HEK293 (cell line): Measurements from ENCODE around the gene CDH8.

ENCODE experiments used
- CTCF ChIA-PET: fragments of 350-600 bp; formaldehyde crosslinking; extraction: SDS; loops from one replicate; lab custom pipeline; 2021; ENCODE audit warnings: antibody characterized with exemption; lab: Yijun Ruan, JAX
- POLR2A ChIA-PET: fragments of 300-600 bp; formaldehyde crosslinking; extraction: SDS; loops from one replicate; lab custom pipeline; 2020; ENCODE audit warnings: antibody characterized with exemption, inconsistent platforms; lab: Yijun Ruan, JAX
- H3K27ac ChIP-seq: fragments of 200-500 bp; sonication (Bioruptor generic); 2 replicates; pipeline ENCODE4 v1.5.1; 2014; ENCODE audit warnings: low read depth, low read length, control low read depth, inconsistent platforms; ENCODE audit errors: extremely low read depth
- H3K36me3 ChIP-seq, 2 experiments: fragments of 200-500 bp in 1 of 2; sonication (Bioruptor generic) in 1 of 2; 1 replicate in 1 of 2; 2 replicates in 1 of 2; pipeline ENCODE4 v1.5.1; 2014 to 2017; ENCODE audit warnings: inconsistent platforms in 2 of 2, low read length in 2 of 2; ENCODE audit not compliant: control insufficient read depth in 2 of 2, insufficient read depth in 1 of 2
- H3K4me1 ChIP-seq: fragments of 200-500 bp; sonication (Bioruptor generic); 2 replicates; pipeline ENCODE4 v1.5.1; 2014; ENCODE audit warnings: mild to moderate bottlenecking, low read length, inconsistent platforms; ENCODE audit not compliant: control insufficient read depth, insufficient read depth
- H3K4me3 ChIP-seq: 2 replicates; pipeline ENCODE4 v1.5.1; 2011; ENCODE audit warnings: low read depth, mild to moderate bottlenecking, control low read depth, low read length, moderate library complexity
- H3K9me3 ChIP-seq: fragments of 200-500 bp; sonication (Bioruptor generic); 2 replicates; pipeline ENCODE4 v1.5.1; 2014; ENCODE audit warnings: low read depth, low read length, inconsistent platforms; ENCODE audit not compliant: control insufficient read depth, insufficient read depth
- PRDM2 ChIP-seq: fragments of 450-650 bp; formaldehyde crosslinking; IDR thresholded peaks from 2 replicates; pipeline ENCODE4 v1.5.1; 2016; ENCODE audit warnings: missing biosample characterization, missing genetic modification characterization, borderline replicate concordance
- REST ChIP-seq: fragments of 450-650 bp; formaldehyde crosslinking; IDR thresholded peaks from 2 replicates; pipeline ENCODE4 v1.5.1; 2016; ENCODE audit warnings: missing biosample characterization, missing genetic modification characterization
- SP7 ChIP-seq: fragments of 450-650 bp; formaldehyde crosslinking; IDR thresholded peaks from 2 replicates; pipeline ENCODE4 v1.5.1; 2016; ENCODE audit warnings: missing biosample characterization, missing genetic modification characterization
- ZBTB1 ChIP-seq: fragments of 450-650 bp; formaldehyde crosslinking; IDR thresholded peaks from 2 replicates; pipeline ENCODE4 v1.5.1; 2016; ENCODE audit warnings: missing biosample characterization, missing genetic modification characterization
- ZBTB7A ChIP-seq: fragments of 450-650 bp; formaldehyde crosslinking; IDR thresholded peaks from 2 replicates; pipeline ENCODE4 v1.5.1; 2016; ENCODE audit warnings: low read depth, missing biosample characterization, missing genetic modification characterization
- ZNF174 ChIP-seq: fragments of 450-650 bp; formaldehyde crosslinking; IDR thresholded peaks from 2 replicates; pipeline ENCODE4 v1.5.0; 2017; ENCODE audit warnings: missing biosample characterization, mild to moderate bottlenecking, missing genetic modification characterization
- ZNF23 ChIP-seq: fragments of 450-650 bp; formaldehyde crosslinking; IDR thresholded peaks from 2 replicates; pipeline ENCODE4 v1.5.1; 2016; ENCODE audit warnings: missing biosample characterization, missing genetic modification characterization, borderline replicate concordance
- ZNF26 ChIP-seq: fragments of 450-650 bp; formaldehyde crosslinking; IDR thresholded peaks from 2 replicates; pipeline ENCODE4 v1.5.1; 2016; ENCODE audit warnings: missing biosample characterization, missing genetic modification characterization
- ZNF302 ChIP-seq: fragments of 450-650 bp; formaldehyde crosslinking; IDR thresholded peaks from 2 replicates; pipeline ENCODE4 v1.5.1; 2016; ENCODE audit warnings: missing biosample characterization, missing genetic modification characterization, low read depth
- ZNF37A ChIP-seq: fragments of 450-650 bp; IDR thresholded peaks from 2 replicates; pipeline ENCODE4 v1.5.1; 2018; ENCODE audit warnings: missing biosample characterization, missing genetic modification characterization
- ZNF488 ChIP-seq: fragments of 450-650 bp; formaldehyde crosslinking; IDR thresholded peaks from 2 replicates; pipeline ENCODE4 v1.5.1; 2016; ENCODE audit warnings: missing biosample characterization, missing genetic modification characterization
- ZNF530 ChIP-seq: fragments of 450-650 bp; formaldehyde crosslinking; IDR thresholded peaks from 2 replicates; pipeline ENCODE4 v1.5.1; 2016; ENCODE audit warnings: low read depth, missing biosample characterization, missing genetic modification characterization
- ZNF544 ChIP-seq: fragments of 450-650 bp; formaldehyde crosslinking; IDR thresholded peaks from 2 replicates; pipeline ENCODE4 v1.5.0; 2017; ENCODE audit warnings: missing biosample characterization, missing genetic modification characterization
- ZNF561 ChIP-seq: fragments of 450-650 bp; IDR thresholded peaks from 2 replicates; pipeline ENCODE4 v1.5.1; 2018; ENCODE audit warnings: missing biosample characterization, missing genetic modification characterization, borderline replicate concordance
- ZNF624 ChIP-seq: fragments of 450-650 bp; formaldehyde crosslinking; IDR thresholded peaks from 2 replicates; pipeline ENCODE4 v1.5.1; 2017; ENCODE audit warnings: missing biosample characterization, missing genetic modification characterization
- ZNF645 ChIP-seq: fragments of 450-650 bp; formaldehyde crosslinking; IDR thresholded peaks from 2 replicates; pipeline ENCODE4; 2016; ENCODE audit warnings: missing biosample characterization, missing genetic modification characterization
- ZNF791 ChIP-seq: fragments of 450-650 bp; formaldehyde crosslinking; IDR thresholded peaks from 2 replicates; pipeline ENCODE4 v1.5.1; 2016; ENCODE audit warnings: missing biosample characterization, missing genetic modification characterization
- ZSCAN18 ChIP-seq: fragments of 450-650 bp; formaldehyde crosslinking; IDR thresholded peaks from 2 replicates; pipeline ENCODE4 v1.5.1; 2016; ENCODE audit warnings: missing biosample characterization, missing genetic modification characterization
- ZSCAN23 ChIP-seq: fragments of 450-650 bp; formaldehyde crosslinking; IDR thresholded peaks from 2 replicates; pipeline ENCODE4 v1.5.1; 2016; ENCODE audit warnings: missing biosample characterization, missing genetic modification characterization
- ZXDB ChIP-seq: fragments of 450-650 bp; formaldehyde crosslinking; IDR thresholded peaks from 2 replicates; pipeline ENCODE4 v1.5.1; 2016; ENCODE audit warnings: missing biosample characterization, missing genetic modification characterization

CDH8 gene

GRCh38 chr16:61945511-61945910 is 90.7 kb downstream of the CDH8 start:
- Histone ChIP-seq H3K27ac (no peak overlapping the region), H3K9me3 (no peaks in the 10 kb centered on the region), H3K36me3 (no peaks in the 10 kb centered on the region), H3K4me3 (no peak overlapping the region), H3K4me1 (no peaks in the 10 kb centered on the region)
- TF ChIP-seq ZBTB1 (no peak), ZNF645 (tag by site-specific recombination) (no peak), ZNF174 (tag by site-specific recombination) (no peak), ZNF544 (no peak), ZNF26 (no peak), ZNF624 (tag by site-specific recombination) (no peak)
- CTCF ChIA-PET: no interaction called here
- POLR2A ChIA-PET: no interaction called here

- Histone ChIP-seq H3K9me3 (no peaks in the 10 kb centered on the region), H3K27ac (no peak overlapping the region), H3K36me3 (no peaks in the 10 kb centered on the region), H3K4me3 (no peak overlapping the region), H3K4me1 (no peaks in the 10 kb centered on the region)
- ChIA-PET CTCF (no interaction called here), POLR2A (no interaction called here)
- TF ChIP-seq ZNF791 (tag by site-specific recombination): no peak
- no peak for TF ChIP-seq ZXDB (tag by site-specific recombination)
- no peak for TF ChIP-seq ZNF645 (tag by site-specific recombination)
- no peak for TF ChIP-seq PRDM2 (tag by site-specific recombination)
- TF ChIP-seq ZNF174 (tag by site-specific recombination): no peak
- no peak for TF ChIP-seq ZNF561 (tag by site-specific recombination)
- TF ChIP-seq SP7 (tag by site-specific recombination): no peak
- TF ChIP-seq ZNF23 (tag by site-specific recombination): no peak
- no peak for TF ChIP-seq ZSCAN23 (tag by site-specific recombination)
- TF ChIP-seq ZNF488 (tag by site-specific recombination): no peak
- TF ChIP-seq ZBTB7A (tag by site-specific recombination): no peak
- no peak for TF ChIP-seq ZNF302 (tag by site-specific recombination)
- TF ChIP-seq ZNF530 (tag by site-specific recombination): no peak
- no peak for TF ChIP-seq ZNF37A (tag by site-specific recombination)
- no peak for TF ChIP-seq ZSCAN18 (tag by site-specific recombination)
- no peak for TF ChIP-seq REST (tag by site-specific recombination)
Measured at GRCh38 chr16:61944004-61944403, 92.2 kb downstream of the CDH8 start.
